Sigmoid colon (tissue), 4 donors: ENCODE measurements around the gene SLC30A3.

Experiments
- CTCF ChIP-seq, 4 experiments: fragments of 450-650 bp in 3 of 4; fragments of 200-600 bp in 1 of 4; IDR thresholded peaks; one replicate each; pipeline ENCODE4 v1.5.1; 2016 to 2019; ENCODE audit warnings: antibody characterized with exemption in 4 of 4, mild to moderate bottlenecking in 3 of 4, moderate library complexity in 2 of 4
- EP300 ChIP-seq, 4 donors: sonication (generic); formaldehyde crosslinking; IDR thresholded peaks; one replicate each; pipeline ENCODE4 v1.6.1; 2017; ENCODE audit warnings: antibody characterized with exemption in 4 of 4
- POLR2A ChIP-seq, 2 donors: fragments of 450-650 bp; IDR thresholded peaks; one replicate each; pipeline ENCODE4 v1.6.1; 2016; ENCODE audit warnings: antibody characterized with exemption in 2 of 2, mild to moderate bottlenecking in 2 of 2, moderate library complexity in 2 of 2
- POLR2AphosphoS5 ChIP-seq, 4 donors: sonication (generic); formaldehyde crosslinking; IDR thresholded peaks; one replicate each; pipeline ENCODE4 v1.6.1; 2017; ENCODE audit warnings: antibody characterized with exemption in 4 of 4

- peak in 2 of 4 experiments; percentile 29 to 30 for TF ChIP-seq CTCF (IDR thresholded peaks at IDR 0.05)
- no peak for TF ChIP-seq EP300 (IDR thresholded peaks at IDR 0.05)
- TF ChIP-seq POLR2AphosphoS5 (IDR thresholded peaks at IDR 0.05) = peak in 1 of 4 donors; percentile 22
- no peak for TF ChIP-seq POLR2A (IDR thresholded peaks at IDR 0.05)
Measured at GRCh38 chr2:27264753-27265535, 2.1 kb upstream of the SLC30A3 start.
